ENCODE results near the gene CFAP68. TPM values are rescaled to one million over a fixed set of nuclear protein-coding genes. Genes with fewer than 3 reads are reported as not detected.
"Not testable (repeated sequence)": the region's sequence is repeated elsewhere in the genome, so short reads cannot be mapped to it uniquely, and the experiment has no call there.

Gene CFAP68
- total and polyA plus RNA-seq, 2 of the 13 experiments (the other 11 are each of a cell fraction or from before 2014, with no cell fraction given), result 22.2 to 25.6 TPM

GRCh38 chr11:111882202-111882601, 2.9 kb downstream of the CFAP68 start (continued):
- TF ChIP-seq, protein P1, sequence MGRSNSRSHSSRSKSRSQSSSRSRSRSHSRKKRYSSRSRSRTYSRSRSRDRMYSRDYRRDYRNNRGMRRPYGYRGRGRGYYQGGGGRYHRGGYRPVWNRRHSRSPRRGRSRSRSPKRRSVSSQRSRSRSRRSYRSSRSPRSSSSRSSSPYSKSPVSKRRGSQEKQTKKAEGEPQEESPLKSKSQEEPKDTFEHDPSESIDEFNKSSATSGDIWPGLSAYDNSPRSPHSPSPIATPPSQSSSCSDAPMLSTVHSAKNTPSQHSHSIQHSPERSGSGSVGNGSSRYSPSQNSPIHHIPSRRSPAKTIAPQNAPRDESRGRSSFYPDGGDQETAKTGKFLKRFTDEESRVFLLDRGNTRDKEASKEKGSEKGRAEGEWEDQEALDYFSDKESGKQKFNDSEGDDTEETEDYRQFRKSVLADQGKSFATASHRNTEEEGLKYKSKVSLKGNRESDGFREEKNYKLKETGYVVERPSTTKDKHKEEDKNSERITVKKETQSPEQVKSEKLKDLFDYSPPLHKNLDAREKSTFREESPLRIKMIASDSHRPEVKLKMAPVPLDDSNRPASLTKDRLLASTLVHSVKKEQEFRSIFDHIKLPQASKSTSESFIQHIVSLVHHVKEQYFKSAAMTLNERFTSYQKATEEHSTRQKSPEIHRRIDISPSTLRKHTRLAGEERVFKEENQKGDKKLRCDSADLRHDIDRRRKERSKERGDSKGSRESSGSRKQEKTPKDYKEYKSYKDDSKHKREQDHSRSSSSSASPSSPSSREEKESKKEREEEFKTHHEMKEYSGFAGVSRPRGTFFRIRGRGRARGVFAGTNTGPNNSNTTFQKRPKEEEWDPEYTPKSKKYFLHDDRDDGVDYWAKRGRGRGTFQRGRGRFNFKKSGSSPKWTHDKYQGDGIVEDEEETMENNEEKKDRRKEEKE (IDR thresholded peaks at IDR 0.05), result no peak
- TF ChIP-seq PLRG1 (conservative IDR thresholded peaks at IDR 0.05), result no peak
- TF ChIP-seq CEBPB (IDR thresholded peaks at IDR 0.05; ENCODE audit: borderline replicate concordance, low read depth, low read length), result no peak
- no peak for TF ChIP-seq ZNF367 (CRISPR knock-in tag; IDR thresholded peaks at IDR 0.05; ENCODE audit: borderline replicate concordance)

GRCh38 chr11:111885053-111885452, 5.7 kb downstream of the CFAP68 start:
- 85% methylated on average over 4 of the region's 4 CpGs for WGBS (ENCODE audit: low lambda C conversion rate)

More at GRCh38 chr11:111885053-111885452, 5.7 kb downstream of the CFAP68 start:
- ATAC-seq; H3K4me2 ChIP-seq (ENCODE audit: low read depth, low read length); H3K79me2 ChIP-seq (ENCODE audit: insufficient read depth, low read length); CTCF ChIA-PET (ENCODE audit: low intra/inter-chr PET ratio, low total read pairs); H3K9me3 ChIP-seq (ENCODE audit: low read length); BruUV-seq (replicated peaks); H3K27me3 ChIP-seq (ENCODE audit: control insufficient read depth in 1 of 2, insufficient read depth in 2 of 2, low read length in 2 of 2); H2AFZ ChIP-seq (ENCODE audit: low read length); H3K4me3 ChIP-seq (replicated peaks in 1 of 3; ENCODE audit: insufficient read depth in 1 of 3, low read depth in 2 of 3, low read length in 3 of 3); H3K9ac ChIP-seq (ENCODE audit: insufficient read depth, low read depth, low read length); H3K27ac ChIP-seq (ENCODE audit: extremely low read length, insufficient read depth, low read length); H3K36me3 ChIP-seq (replicated peaks in 1 of 2; ENCODE audit: control insufficient read depth in 1 of 2, insufficient read depth in 2 of 2, low read length in 2 of 2); DNase-seq (ENCODE audit: low spot score); H3K4me1 ChIP-seq (ENCODE audit: insufficient read depth, low read length); H4K20me1 ChIP-seq (ENCODE audit: insufficient read depth, low read length); intact Hi-C loops (cut with micrococcal nuclease; ENCODE audit: unreplicated experiment); in situ Hi-C loops (cut with HindIII; ENCODE audit: extremely low pct_ligation_motif_present, low pct_unique_long_range_greater_than_20kb); FAIRE-seq: not testable (repeated sequence)
- POLR2A ChIA-PET, result interaction anchor here (1.0 kb wide), 1 partner anchor 42 kb away, joined by 3 read pairs; no protein-coding TSS in a partner anchor
